ENCODE results near the gene PIPOX. TPM values are rescaled to one million over a fixed set of nuclear protein-coding genes. Genes with fewer than 3 reads are reported as not detected.
A peak's percentile ranks its signal among the peaks of the same experiment; 100 is the strongest.

PIPOX gene
- total RNA-seq, 1 donor from 2014 or later, result 3.7 TPM

- no peak overlapping the region for H3K4me3 ChIP-seq
- no peaks in the 10 kb centered on the region for H4K20me1 ChIP-seq (ENCODE audit: low read depth)
- Mint-ChIP-seq H3K9me3 (no peaks in the 10 kb centered on the region), H3K27ac (no peak overlapping the region), H3K4me3 (no peak overlapping the region), H3K27me3 (ENCODE audit: insufficient read depth, low read depth) (peaks cover 7% of the 10 kb centered on the region), H3K36me3 (peaks cover 13% of the 10 kb centered on the region), H3K4me1 (peaks cover 6% of the 10 kb centered on the region)
- TF ChIP-seq CTCF (IDR thresholded peaks at IDR 0.05) (no peak), EZH2 (IDR thresholded peaks at IDR 0.05) (no peak), EZH2phosphoT487 (IDR thresholded peaks at IDR 0.05) (no peak)
- H3K9ac ChIP-seq, result no peak overlapping the region
- no peaks in the 10 kb centered on the region for H3K36me3 ChIP-seq
- no peak overlapping the region for H3K4me2 ChIP-seq
- no peak overlapping the region for H2AFZ ChIP-seq (replicated peaks)
- peaks cover 9% of the 10 kb centered on the region for H3F3A ChIP-seq (ENCODE audit: low read depth)
- no peaks in the 10 kb centered on the region for H3K9me3 ChIP-seq (ENCODE audit: low read depth)
- H3K79me2 ChIP-seq (ENCODE audit: low read depth), result no peaks in the 10 kb centered on the region
- no peaks in the 10 kb centered on the region for H3K27me3 ChIP-seq
- DNase-seq (ENCODE audit: low spot score), result no peak
- peaks cover 26% of the 10 kb centered on the region for H3K4me1 ChIP-seq
- no peak overlapping the region for H3K27ac ChIP-seq
Measured at GRCh38 chr17:29077320-29077719, 34.4 kb downstream of the PIPOX start.

GRCh38 chr17:29078183-29079045, 35.5 kb downstream of the PIPOX start:
- Mint-ChIP-seq H3K36me3 (peaks cover 13% of the 10 kb centered on the region), H3K9me3 (no peaks in the 10 kb centered on the region), H3K4me1 (no peaks in the 10 kb centered on the region), H3K27ac (peak overlapping the region; percentile 37), H3K4me3 (no peak overlapping the region), H3K27me3 (ENCODE audit: insufficient read depth, low read depth) (peaks cover 7% of the 10 kb centered on the region)
- DNase-seq (ENCODE audit: low spot score), result no peak
- H3K4me2 ChIP-seq, result no peak overlapping the region
- H3K36me3 ChIP-seq, result no peaks in the 10 kb centered on the region
- no peak overlapping the region for H3K27ac ChIP-seq
- H3K9me3 ChIP-seq (ENCODE audit: low read depth), result no peaks in the 10 kb centered on the region
- peaks cover 6% of the 10 kb centered on the region for H3F3A ChIP-seq (ENCODE audit: low read depth)
- H3K4me3 ChIP-seq, result no peak overlapping the region
- H2AFZ ChIP-seq (replicated peaks), result no peak overlapping the region
- no peaks in the 10 kb centered on the region for H4K20me1 ChIP-seq (ENCODE audit: low read depth)
- H3K4me1 ChIP-seq, result peaks cover 15% of the 10 kb centered on the region
- no peaks in the 10 kb centered on the region for H3K27me3 ChIP-seq
- TF ChIP-seq EZH2 (IDR thresholded peaks at IDR 0.05), result no peak
- TF ChIP-seq CTCF (IDR thresholded peaks at IDR 0.05), result no peak
- no peak for TF ChIP-seq EZH2phosphoT487 (IDR thresholded peaks at IDR 0.05)
- no peak overlapping the region for H3K9ac ChIP-seq
- H3K79me2 ChIP-seq (ENCODE audit: low read depth), result no peaks in the 10 kb centered on the region

- Histone ChIP-seq H3F3A (ENCODE audit: low read depth) (peaks cover 7% of the 10 kb centered on the region), H2AFZ (replicated peaks) (no peak overlapping the region), H3K9me3 (ENCODE audit: low read depth) (no peaks in the 10 kb centered on the region), H3K79me2 (ENCODE audit: low read depth) (no peaks in the 10 kb centered on the region), H3K4me1 (peaks cover 14% of the 10 kb centered on the region), H4K20me1 (ENCODE audit: low read depth) (no peaks in the 10 kb centered on the region), H3K4me2 (no peak overlapping the region), H3K9ac (no peak overlapping the region), H3K27ac (no peak overlapping the region), H3K27me3 (no peaks in the 10 kb centered on the region), H3K36me3 (no peaks in the 10 kb centered on the region), H3K4me3 (no peak overlapping the region)
- Mint-ChIP-seq H3K27ac (no peak overlapping the region), H3K4me3 (no peak overlapping the region), H3K4me1 (peaks cover 6% of the 10 kb centered on the region), H3K27me3 (ENCODE audit: insufficient read depth, low read depth) (peaks cover 7% of the 10 kb centered on the region), H3K36me3 (peaks cover 13% of the 10 kb centered on the region), H3K9me3 (no peaks in the 10 kb centered on the region)
- no peak for DNase-seq (ENCODE audit: low spot score)
- TF ChIP-seq EZH2 (IDR thresholded peaks at IDR 0.05), result no peak
- no peak for TF ChIP-seq EZH2phosphoT487 (IDR thresholded peaks at IDR 0.05)
- TF ChIP-seq CTCF (IDR thresholded peaks at IDR 0.05), result no peak
Measured at GRCh38 chr17:29079433-29079832, 36.5 kb downstream of the PIPOX start.
